ENCODE data around the gene ADCYAP1R1.

DNA sequence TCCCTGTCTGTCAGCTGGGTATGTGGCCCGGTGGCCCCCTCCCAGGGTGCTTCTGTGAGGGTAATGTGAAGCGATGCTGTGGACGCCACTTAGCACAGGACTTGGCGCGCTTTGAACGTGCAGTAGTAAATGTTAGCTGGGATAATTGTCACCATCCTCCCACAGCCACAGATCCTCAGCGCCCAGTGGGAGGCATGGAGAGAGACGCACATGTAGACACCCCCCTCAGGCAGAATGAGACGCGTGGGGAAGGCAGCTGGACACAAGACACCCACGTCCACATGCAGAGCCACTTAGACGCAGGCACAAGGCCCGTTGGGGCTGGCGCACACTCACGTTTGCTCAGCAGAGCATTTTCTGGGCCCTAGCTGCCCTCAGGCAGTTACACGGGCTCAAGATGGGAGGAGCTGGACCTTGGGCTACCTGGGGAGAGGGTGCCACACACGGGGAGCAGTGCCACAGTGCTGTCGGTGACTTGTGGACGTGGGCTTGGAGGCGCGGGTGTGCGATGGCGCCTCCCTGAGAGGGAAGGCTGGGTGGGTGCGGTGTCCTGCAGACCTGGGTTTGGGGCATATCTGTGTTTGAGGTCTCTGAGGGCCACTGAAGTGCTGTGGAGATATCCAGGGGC, 26.4 kb downstream of the ADCYAP1R1 start:
- TF ChIP-seq, protein P1, sequence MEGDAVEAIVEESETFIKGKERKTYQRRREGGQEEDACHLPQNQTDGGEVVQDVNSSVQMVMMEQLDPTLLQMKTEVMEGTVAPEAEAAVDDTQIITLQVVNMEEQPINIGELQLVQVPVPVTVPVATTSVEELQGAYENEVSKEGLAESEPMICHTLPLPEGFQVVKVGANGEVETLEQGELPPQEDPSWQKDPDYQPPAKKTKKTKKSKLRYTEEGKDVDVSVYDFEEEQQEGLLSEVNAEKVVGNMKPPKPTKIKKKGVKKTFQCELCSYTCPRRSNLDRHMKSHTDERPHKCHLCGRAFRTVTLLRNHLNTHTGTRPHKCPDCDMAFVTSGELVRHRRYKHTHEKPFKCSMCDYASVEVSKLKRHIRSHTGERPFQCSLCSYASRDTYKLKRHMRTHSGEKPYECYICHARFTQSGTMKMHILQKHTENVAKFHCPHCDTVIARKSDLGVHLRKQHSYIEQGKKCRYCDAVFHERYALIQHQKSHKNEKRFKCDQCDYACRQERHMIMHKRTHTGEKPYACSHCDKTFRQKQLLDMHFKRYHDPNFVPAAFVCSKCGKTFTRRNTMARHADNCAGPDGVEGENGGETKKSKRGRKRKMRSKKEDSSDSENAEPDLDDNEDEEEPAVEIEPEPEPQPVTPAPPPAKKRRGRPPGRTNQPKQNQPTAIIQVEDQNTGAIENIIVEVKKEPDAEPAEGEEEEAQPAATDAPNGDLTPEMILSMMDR (IDR thresholded peaks at IDR 0.05; ENCODE audit: control extremely low read depth in 1 of 3, insufficient read depth in 1 of 3, low read depth in 1 of 3, low read length in 3 of 3), result no peak
- TF ChIP-seq POLR2A (IDR thresholded peaks at IDR 0.05; ENCODE audit: control extremely low read depth in 1 of 2, low read depth in 2 of 2, low read length in 2 of 2), result no peak
- no peak for TF ChIP-seq CEBPB (IDR thresholded peaks at IDR 0.05; ENCODE audit: low read depth, low read length)
- TF ChIP-seq JUND (IDR thresholded peaks at IDR 0.05; ENCODE audit: low read length), result no peak
- no peak for TF ChIP-seq BRCA1 (IDR thresholded peaks at IDR 0.05; ENCODE audit: low read depth, low read length)
- no peak for TF ChIP-seq EZH2 (IDR thresholded peaks at IDR 0.05; ENCODE audit: low read depth, low read length, severe bottlenecking)
- no peak for TF ChIP-seq EP300 (IDR thresholded peaks at IDR 0.05; ENCODE audit: borderline replicate concordance in 1 of 2, low read depth in 2 of 2, low read length in 2 of 2)
- TF ChIP-seq POLR2AphosphoS5 (IDR thresholded peaks at IDR 0.05; ENCODE audit: low read depth, low read length), result no peak
